HepG2 (cell line): ENCODE results near the gene MTA1.
A peak's percentile ranks its signal among the peaks of the same experiment; 100 is the strongest.

Source experiments
- CTCF ChIP-seq: sonication (generic); formaldehyde crosslinking; IDR thresholded peaks from 2 replicates; pipeline ENCODE4 v1.5.0; 2020; ENCODE audit warnings: mild to moderate bottlenecking, missing genetic modification reagents, moderate library complexity
- MXD1 ChIP-seq: sonication (generic); formaldehyde crosslinking; IDR thresholded peaks from 2 replicates; pipeline ENCODE4 v1.4.0; 2020; ENCODE audit warnings: mild to moderate bottlenecking, missing genetic modification reagents
- MYC ChIP-seq: sonication (generic); formaldehyde crosslinking; IDR thresholded peaks from 2 replicates; pipeline ENCODE4 v1.9.0; 2021; ENCODE audit warnings: missing genetic modification reagents, borderline replicate concordance
- NKX3-1 ChIP-seq: sonication (generic); formaldehyde crosslinking; IDR thresholded peaks from 2 replicates; pipeline ENCODE4 v1.5.0; 2020; ENCODE audit warnings: missing genetic modification reagents
- PBX3 ChIP-seq: sonication (generic); formaldehyde crosslinking; IDR thresholded peaks from 2 replicates; pipeline ENCODE4 v1.8.1; 2023; ENCODE audit warnings: missing genetic modification reagents, inconsistent platforms, borderline replicate concordance
- POLR2A ChIP-seq, 2 experiments: IDR thresholded peaks; 2 replicates each; pipeline ENCODE4 v1.6.1; 2011; ENCODE audit warnings: low read depth in 2 of 2, low read length in 2 of 2, mild to moderate bottlenecking in 1 of 2, moderate library complexity in 1 of 2; ENCODE audit not compliant: insufficient read depth in 1 of 2
- SNAI1 ChIP-seq: sonication (generic); formaldehyde crosslinking; IDR thresholded peaks from 2 replicates; pipeline ENCODE4 v1.5.0; 2020; ENCODE audit warnings: mild to moderate bottlenecking, missing genetic modification reagents, borderline replicate concordance

GRCh38 chr14:105470350-105471296, 51.0 kb downstream of the MTA1 start:
- TF ChIP-seq MYC (CRISPR knock-in tag) = no peak
- TF ChIP-seq POLR2A (IDR thresholded peaks at IDR 0.05; ENCODE audit: insufficient read depth in 1 of 2, low read depth in 2 of 2, low read length in 2 of 2) = peak in 1 of 2 experiments; percentile 34; a peak in 1 of 4 replicates
- TF ChIP-seq NKX3-1 (CRISPR knock-in tag) = no peak
- TF ChIP-seq SNAI1 (CRISPR knock-in tag) = no peak
- no peak for TF ChIP-seq MXD1 (CRISPR knock-in tag)
- TF ChIP-seq CTCF (CRISPR knock-in tag) = no peak
- no peak for TF ChIP-seq PBX3 (CRISPR knock-in tag)
